ENCODE data around the gene SUGCT. TPM values are rescaled to one million over a fixed set of nuclear protein-coding genes. Genes with fewer than 3 reads are reported as not detected.

The SUGCT gene
- total and polyA plus RNA-seq, 2 of the 8 experiments (the other 6 are each of a cell fraction or from before 2014, with no cell fraction given): 2.8 to 5.4 TPM

DNA sequence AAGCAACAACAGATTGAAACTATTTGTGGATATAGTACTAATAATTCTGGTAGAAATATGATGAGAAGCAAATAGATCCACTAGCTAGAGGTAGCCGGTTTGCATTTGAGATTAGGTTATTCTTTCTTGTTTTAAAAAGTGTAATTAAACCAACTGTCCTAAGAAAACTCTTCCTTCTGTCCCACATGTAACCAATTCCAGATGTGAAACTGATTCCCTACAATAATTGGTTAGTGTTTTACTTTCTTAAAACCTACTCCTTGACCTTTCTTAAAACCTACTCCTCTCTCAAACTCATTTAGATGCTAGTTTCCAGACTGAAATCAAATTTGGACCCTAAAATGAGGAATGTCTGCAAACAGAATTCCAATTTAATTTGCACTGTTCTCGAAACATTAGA, 521.5 kb downstream of the SUGCT start:
- Histone ChIP-seq H3K27ac (ENCODE audit: low read depth, low read length) (no peak overlapping the region), H2BK15ac (ENCODE audit: low read length) (no peak overlapping the region), H3K4me3 (ENCODE audit: extremely low read depth in 1 of 4, insufficient read depth in 2 of 4, low read depth in 3 of 4, low read length in 4 of 4) (no peak overlapping the region), H3K23ac (ENCODE audit: insufficient read length) (no peak overlapping the region), H4K8ac (ENCODE audit: extremely low read depth, insufficient read depth, low read length) (no peak overlapping the region), H2AFZ (ENCODE audit: low read length) (no peak overlapping the region), H2BK5ac (ENCODE audit: low read depth, low read length) (no peak overlapping the region), H2BK12ac (ENCODE audit: low read depth, low read length) (no peak overlapping the region), H3K79me1 (ENCODE audit: low read depth, low read length) (no peaks in the 10 kb centered on the region), H3K23me2 (ENCODE audit: low read depth, low read length) (no peaks in the 10 kb centered on the region), H3K4ac (replicated peaks; ENCODE audit: insufficient read length, low read depth, low read length) (no peak overlapping the region), H3K79me2 (ENCODE audit: control insufficient read depth in 1 of 2, insufficient read depth in 2 of 2, low read length in 2 of 2) (no peaks in the 10 kb centered on the region), H3K56ac (replicated peaks; ENCODE audit: insufficient read length, low read depth, low read length) (no peak overlapping the region), H3K27me3 (replicated peaks in 1 of 4; ENCODE audit: control insufficient read depth in 3 of 4, extremely low read depth in 1 of 4, insufficient read depth in 3 of 4, low read length in 3 of 4) (no peaks in the 10 kb centered on the region), H2BK120ac (replicated peaks; ENCODE audit: low read depth, low read length) (no peak overlapping the region), H3K18ac (ENCODE audit: extremely low read depth, low read length) (no peak overlapping the region), H4K5ac (ENCODE audit: insufficient read length, low read depth, low read length) (no peak overlapping the region), H3K36me3 (ENCODE audit: control insufficient read depth in 2 of 4, insufficient read depth in 4 of 4, low read length in 3 of 4) (no peaks in the 10 kb centered on the region), H4K91ac (replicated peaks; ENCODE audit: insufficient read length, low read length) (no peak overlapping the region), H4K20me1 (replicated peaks in 1 of 2; ENCODE audit: control insufficient read depth in 1 of 2, insufficient read depth in 2 of 2, low read length in 2 of 2) (no peaks in the 10 kb centered on the region), H3K9me3 (ENCODE audit: insufficient read depth in 2 of 2, low read depth in 1 of 2, low read length in 1 of 2) (no peaks in the 10 kb centered on the region), H3K9ac (replicated peaks in 1 of 4; ENCODE audit: extremely low read depth in 1 of 4, low read depth in 3 of 4, low read length in 3 of 4) (no peak overlapping the region), H2AK5ac (ENCODE audit: low read depth, low read length) (no peak overlapping the region), H3K4me1 (replicated peaks in 1 of 4; ENCODE audit: control insufficient read depth in 3 of 4, insufficient read depth in 4 of 4, low read length in 3 of 4) (no peaks in the 10 kb centered on the region), H3K14ac (ENCODE audit: insufficient read length) (no peak overlapping the region), H2BK20ac (ENCODE audit: low read length) (no peak overlapping the region), H3K4me2 (ENCODE audit: insufficient read depth in 1 of 2, low read depth in 2 of 2, low read length in 2 of 2) (no peak overlapping the region)
- TF ChIP-seq HDAC6 (IDR thresholded peaks at IDR 0.05; ENCODE audit: low read depth, low read length): no peak
- no peak for TF ChIP-seq SP1 (IDR thresholded peaks at IDR 0.05; ENCODE audit: low read depth, low read length)
- no peak for TF ChIP-seq RAD21 (IDR thresholded peaks at IDR 0.05 in 1 of 2, conservative IDR thresholded peaks at IDR 0.05 in 1 of 2; ENCODE audit: low read depth in 2 of 2, low read length in 2 of 2)
- no peak for TF ChIP-seq CTBP2 (IDR thresholded peaks at IDR 0.05; ENCODE audit: borderline replicate concordance, insufficient read depth, insufficient read length, low read length)
- TF ChIP-seq SUZ12 (IDR thresholded peaks at IDR 0.05; ENCODE audit: low read length): no peak
- TF ChIP-seq CBX8 (IDR thresholded peaks at IDR 0.05; ENCODE audit: borderline replicate concordance, low read depth, low read length): no peak
- TF ChIP-seq BRCA1 (IDR thresholded peaks at IDR 0.05; ENCODE audit: low read depth, low read length): no peak
- no peak for TF ChIP-seq MAFK (IDR thresholded peaks at IDR 0.05; ENCODE audit: low read depth, low read length)
- no peak for TF ChIP-seq E2F6 (IDR thresholded peaks at IDR 0.05)
- TF ChIP-seq KDM1A (IDR thresholded peaks at IDR 0.05; ENCODE audit: borderline replicate concordance, low read length): no peak
- TF ChIP-seq SP4 (IDR thresholded peaks at IDR 0.05; ENCODE audit: low read length): no peak
- FAIRE-seq (no peak), DNase-seq (ENCODE audit: low read depth in 1 of 2, low spot score in 2 of 2) (no peak)
- POLR2A ChIA-PET (ENCODE audit: partially characterized antibody): no interaction called here
- CTCF ChIA-PET (ENCODE audit: partially characterized antibody): interaction anchor here (2.8 kb wide), 1 partner anchor 25 kb away, joined by 10 read pairs; no protein-coding TSS in a partner anchor
- WGBS, 2 experiments (ENCODE audit: extremely low coverage in 1 of 2, insufficient coverage in 1 of 2, insufficient read length in 1 of 2, insufficient replicate concordance in 2 of 2, low coverage in 1 of 2, low lambda C conversion rate in 2 of 2, missing lambda C conversion rate in 1 of 2): 83% methylated on average over 2 of the region's 2 CpGs; no CpG with 5 or more reads in 1 of the 2 experiments
